ENCODE results near the gene NTM.

- TF ChIP-seq CTCF (conservative IDR thresholded peaks at IDR 0.05; ENCODE audit: low read depth, low read length) (no peak), EZH2 (IDR thresholded peaks at IDR 0.05; ENCODE audit: borderline replicate concordance, low read depth, low read length, poor library complexity, severe bottlenecking) (no peak)
Observed at GRCh38 chr11:131365329-131365930, 5.0 kb upstream of the NTM start.
